ENCODE measurements around the gene DGCR2.
"Not testable (repeated sequence)": the region's sequence is repeated elsewhere in the genome, so short reads cannot be mapped to it uniquely, and the experiment has no call there.

Gene DGCR2

GRCh38 chr22:19036523-19037273 is 85.5 kb downstream of the DGCR2 start:
- DNase-seq (ENCODE audit: low read depth): no peak
- H3K4me3 ChIP-seq (ENCODE audit: low read depth, low read length): no peak overlapping the region
- TF ChIP-seq CTCF (IDR thresholded peaks at IDR 0.05; ENCODE audit: low read depth, low read length, missing control alignments): no peak

- no peak for TF ChIP-seq CTCF (IDR thresholded peaks at IDR 0.05; ENCODE audit: low read depth, low read length, missing control alignments)
- no peak overlapping the region for H3K4me3 ChIP-seq (ENCODE audit: low read depth, low read length)
- no peak for DNase-seq (ENCODE audit: low read depth)
These were observed 86.0 kb downstream of the DGCR2 start for GRCh38 chr22:19036229-19036522.

GRCh38 chr22:19035474-19036228 is 86.6 kb downstream of the DGCR2 start:
- no peak for DNase-seq (ENCODE audit: low read depth)
- H3K4me3 ChIP-seq (ENCODE audit: low read depth, low read length): no peak overlapping the region
- no peak for TF ChIP-seq CTCF (IDR thresholded peaks at IDR 0.05; ENCODE audit: low read depth, low read length, missing control alignments)

- not testable (repeated sequence) for H3K4me3 ChIP-seq (ENCODE audit: low read depth, low read length); DNase-seq (ENCODE audit: low read depth)
These were observed 87.1 kb downstream of the DGCR2 start for GRCh38 chr22:19035126-19035473.

GRCh38 chr22:19034724-19035120 is 87.5 kb downstream of the DGCR2 start:
- H3K4me3 ChIP-seq (ENCODE audit: low read depth, low read length); DNase-seq (ENCODE audit: low read depth): not testable (repeated sequence)

- H3K4me3 ChIP-seq (ENCODE audit: low read depth, low read length); DNase-seq (ENCODE audit: low read depth): not testable (repeated sequence)
These were observed 88.0 kb downstream of the DGCR2 start for GRCh38 chr22:19034031-19034723.

DNA sequence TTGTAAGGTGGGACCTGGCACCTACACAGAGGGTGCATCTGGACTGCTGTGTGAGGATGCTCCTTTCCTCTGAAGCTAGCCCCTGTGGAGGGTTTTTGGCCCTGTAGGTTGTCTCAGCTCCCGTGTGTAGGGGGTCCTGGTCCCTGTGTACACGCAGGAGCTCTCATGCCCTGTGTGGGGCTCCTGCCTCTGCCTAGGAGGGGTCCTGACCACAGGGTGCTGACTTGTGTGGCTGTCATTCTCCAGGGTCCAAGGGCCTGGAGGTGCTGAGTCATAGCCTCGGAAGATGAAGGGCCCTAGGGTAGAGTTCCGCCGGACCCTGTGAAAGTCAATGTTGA is 88.7 kb downstream of the DGCR2 start:
- DNase-seq (ENCODE audit: low read depth); H3K4me3 ChIP-seq (ENCODE audit: low read depth, low read length): not testable (repeated sequence)

GRCh38 chr22:19032898-19033567 is 89.2 kb downstream of the DGCR2 start:
- DNase-seq (ENCODE audit: low read depth); H3K4me3 ChIP-seq (ENCODE audit: low read depth, low read length): not testable (repeated sequence)

DNA sequence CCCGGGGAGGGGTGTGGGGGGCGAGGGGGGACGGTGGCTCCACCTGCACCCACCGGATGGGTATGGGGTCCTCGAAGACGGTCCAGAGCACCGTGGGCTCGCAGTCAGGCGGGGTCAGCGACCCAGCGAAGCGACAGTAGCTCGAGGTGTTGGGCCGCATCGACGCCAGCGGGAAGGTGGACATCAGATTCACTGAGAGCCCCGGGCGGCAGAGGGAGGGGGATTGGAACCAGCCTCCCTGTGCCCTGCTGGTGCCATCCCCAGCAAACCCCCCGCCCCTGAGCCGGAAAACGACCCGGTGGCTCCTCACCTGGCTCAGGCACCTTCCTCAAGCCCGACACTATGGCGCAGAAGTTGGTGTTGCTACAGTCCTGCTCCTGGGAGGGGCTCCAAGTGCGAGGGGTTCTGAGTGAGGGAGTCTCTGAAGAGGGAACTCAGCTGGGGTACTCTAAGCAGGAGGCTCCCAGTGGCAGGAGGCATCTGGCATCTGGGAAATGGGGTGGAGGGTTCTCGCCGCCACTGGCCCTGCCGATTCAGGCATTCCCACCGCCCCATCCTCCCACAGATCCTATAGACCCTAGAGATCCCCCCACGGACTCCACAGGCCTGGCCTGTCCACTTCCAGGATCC is 89.9 kb downstream of the DGCR2 start:
- not testable (repeated sequence) for DNase-seq (ENCODE audit: low read depth)

GRCh38 chr22:19030889-19031252 is 91.3 kb downstream of the DGCR2 start:
- not testable (repeated sequence) for H3K4me3 ChIP-seq (ENCODE audit: low read depth, low read length); DNase-seq (ENCODE audit: low read depth)

More for the DNA sequence above, 89.9 kb downstream of the DGCR2 start:
- not testable (repeated sequence) for H3K4me3 ChIP-seq (ENCODE audit: low read depth, low read length)

DNA sequence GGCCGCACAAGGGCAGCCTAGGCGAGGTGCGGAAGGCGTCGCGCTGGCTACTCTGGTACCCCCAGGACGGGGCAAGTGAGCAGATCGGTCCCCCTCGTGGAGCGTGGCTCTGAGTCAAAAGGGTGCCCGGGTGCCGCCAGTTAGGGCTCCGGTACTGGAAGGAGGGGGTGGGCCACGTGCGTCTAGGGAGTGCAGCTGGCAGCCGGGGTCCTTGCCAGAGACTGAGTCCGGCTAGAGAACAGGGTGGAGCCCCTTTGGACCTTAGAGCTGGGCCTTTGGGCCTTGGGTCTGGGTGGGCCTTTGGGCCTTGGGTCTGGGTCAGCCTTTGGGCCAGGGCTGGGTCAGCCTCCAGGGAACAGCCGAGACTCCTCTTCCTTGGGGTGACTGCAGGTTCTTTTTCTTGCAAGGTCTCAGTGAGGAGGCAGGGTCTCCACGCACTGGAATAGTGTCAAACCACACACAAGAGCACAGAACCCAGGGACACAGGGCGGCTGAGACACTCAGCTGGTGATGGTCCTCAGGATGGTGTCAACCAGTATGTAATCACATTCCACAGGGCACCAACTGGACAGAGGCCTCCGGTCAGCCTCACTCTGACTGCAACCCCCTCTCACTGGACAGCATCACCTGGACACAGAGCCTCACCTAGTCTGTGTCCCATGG is 91.9 kb downstream of the DGCR2 start:
- H3K4me3 ChIP-seq (ENCODE audit: low read depth, low read length); DNase-seq (ENCODE audit: low read depth): not testable (repeated sequence)

DNA sequence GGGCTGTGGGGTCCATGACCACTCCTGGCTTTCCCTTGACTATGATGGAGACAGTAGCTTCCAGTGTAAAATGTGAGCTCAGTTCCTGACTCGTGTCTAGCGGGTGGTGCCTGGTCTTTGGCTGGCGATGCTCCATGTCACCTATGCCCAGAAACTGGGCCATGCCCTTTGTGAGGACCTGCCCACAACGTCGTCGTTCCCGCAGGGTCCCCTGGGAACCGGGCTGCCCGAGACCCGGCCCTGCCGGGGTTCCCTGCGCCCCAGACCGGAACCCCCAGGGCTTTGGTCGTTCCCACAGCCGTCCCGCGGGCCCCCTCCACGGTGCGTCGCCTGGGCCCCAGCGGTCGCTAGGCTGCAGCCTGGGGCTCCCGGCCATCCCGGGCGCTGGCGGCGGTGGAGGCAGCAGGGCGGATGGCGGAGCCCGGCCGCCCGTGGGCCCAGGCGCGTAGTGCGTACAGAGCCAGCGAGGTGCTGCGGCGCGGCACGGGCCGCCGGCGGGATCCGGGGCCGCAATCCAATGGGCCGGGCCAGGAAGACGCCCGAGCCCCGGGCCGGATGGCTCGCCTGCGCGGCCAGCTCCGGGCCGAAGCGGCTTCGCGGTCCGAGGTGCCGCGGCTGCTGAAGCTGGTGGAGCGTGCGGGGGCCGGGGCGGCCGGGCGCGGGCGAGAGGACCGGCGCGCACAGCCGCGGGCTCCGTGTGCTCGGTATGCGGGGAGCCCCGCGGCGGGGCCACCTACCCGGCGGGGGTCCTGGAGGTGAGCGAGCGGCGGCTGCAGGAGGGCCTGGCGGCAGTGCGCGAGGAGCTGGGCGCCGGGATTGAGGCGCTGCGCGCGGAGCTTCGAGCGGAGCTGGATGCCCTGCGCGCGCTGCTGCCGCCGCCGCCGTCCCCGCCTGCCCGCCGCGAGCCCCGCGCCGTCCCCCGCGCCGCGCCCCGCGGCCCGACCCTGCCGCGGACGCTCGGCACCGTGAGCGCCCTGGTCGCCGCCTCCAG is 92.8 kb downstream of the DGCR2 start:
- H3K4me3 ChIP-seq (ENCODE audit: low read depth, low read length); DNase-seq (ENCODE audit: low read depth): not testable (repeated sequence)

- DNase-seq (ENCODE audit: low read depth): not testable (repeated sequence)
These were observed 94.2 kb downstream of the DGCR2 start for GRCh38 chr22:19028060-19028455.

More at GRCh38 chr22:19028060-19028455, 94.2 kb downstream of the DGCR2 start:
- not testable (repeated sequence) for H3K4me3 ChIP-seq (ENCODE audit: low read depth, low read length)

All from GM12864 (cell line).